CD4-positive, alpha-beta T cell treated with Interferon alpha-2 for 1 hour (primary cell): Measurements from ENCODE around the gene LRPAP1.
"Not testable (repeated sequence)": the region's sequence is repeated elsewhere in the genome, so short reads cannot be mapped to it uniquely, and the experiment has no call there.

Experiments
- DNase-seq, 2 donors: peaks; one replicate each; pipeline ENCODE4 v3.0.0-alpha.2; 2020 to 2022

Gene LRPAP1

DNA sequence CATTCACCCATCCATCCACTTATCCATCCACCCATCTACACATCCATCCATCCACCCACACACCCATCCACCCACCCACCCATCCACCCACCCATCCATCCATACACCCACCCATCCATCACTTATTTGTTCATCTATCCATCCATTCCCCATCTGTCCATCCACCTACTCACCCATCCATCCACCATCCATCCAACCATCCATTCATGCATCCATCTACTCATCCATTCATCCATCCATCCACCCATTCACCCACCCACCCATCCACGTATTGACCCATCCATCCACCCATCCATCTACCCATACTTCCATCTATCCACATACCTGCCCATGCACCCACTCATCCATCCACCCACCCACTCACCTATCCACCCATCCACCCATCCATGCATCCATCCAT is 28.2 kb upstream of the LRPAP1 start:
- DNase-seq = not testable (repeated sequence)

DNA sequence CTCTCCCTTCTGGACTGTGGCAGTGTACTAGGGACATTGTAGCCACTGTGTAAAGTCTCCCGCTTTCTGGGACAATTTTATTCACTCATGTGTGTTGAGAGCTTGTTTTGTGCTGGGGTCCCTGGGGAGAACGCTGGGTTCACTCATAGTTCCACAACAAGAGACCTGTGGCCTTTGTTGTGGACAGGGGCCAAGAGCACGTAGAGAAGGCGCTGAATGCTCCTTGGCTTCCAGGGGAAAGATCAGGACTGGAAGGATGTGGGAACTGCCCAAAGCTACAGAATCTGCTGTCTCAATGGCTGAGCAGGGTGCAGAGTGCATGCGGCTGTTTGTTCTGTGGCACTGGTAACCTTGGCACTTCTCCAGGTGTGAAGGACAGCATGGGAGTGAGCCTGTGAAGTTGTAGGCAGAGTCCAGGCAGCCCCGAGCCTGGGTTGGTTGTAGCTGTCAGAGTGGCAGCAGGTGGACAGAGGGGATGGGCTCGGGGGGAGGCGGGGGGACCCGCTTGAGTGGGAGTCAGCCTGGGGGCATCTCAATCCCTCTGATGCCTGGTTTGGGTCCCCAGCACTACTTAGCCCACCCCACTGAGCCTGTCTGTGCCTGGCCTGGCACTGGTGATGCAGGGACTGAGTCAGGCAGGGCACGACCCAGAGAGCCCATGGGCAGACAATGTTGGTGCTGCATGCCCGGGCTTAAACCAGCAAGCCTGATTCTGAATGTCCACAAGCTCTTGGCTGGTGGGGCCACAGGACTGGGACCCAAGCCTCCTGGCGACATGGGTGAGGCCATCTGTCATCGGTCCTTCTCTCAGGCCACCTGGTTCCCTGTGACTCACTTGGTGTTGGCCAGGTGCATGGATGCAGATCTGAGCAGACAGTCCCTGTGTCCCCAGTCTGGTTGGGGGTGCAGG is 27.4 kb upstream of the LRPAP1 start:
- DNase-seq = not testable (repeated sequence)

DNA sequence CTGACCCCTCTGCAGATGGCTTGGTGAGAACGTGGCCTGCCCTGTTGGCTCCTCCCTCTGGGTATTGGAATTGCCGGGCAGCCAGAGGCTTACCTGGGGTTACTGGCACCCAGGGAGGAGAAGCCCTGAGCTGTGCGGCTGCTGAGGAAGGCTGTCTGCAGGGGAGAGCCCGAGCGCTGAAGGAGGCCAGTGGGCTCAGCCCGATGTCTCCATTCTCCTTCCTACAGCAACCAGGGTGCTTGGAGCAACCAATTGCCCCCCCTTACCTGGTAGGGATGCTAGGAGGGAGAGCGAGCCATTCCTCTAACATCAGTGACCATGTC is 26.3 kb upstream of the LRPAP1 start:
- DNase-seq = not testable (repeated sequence)

DNA sequence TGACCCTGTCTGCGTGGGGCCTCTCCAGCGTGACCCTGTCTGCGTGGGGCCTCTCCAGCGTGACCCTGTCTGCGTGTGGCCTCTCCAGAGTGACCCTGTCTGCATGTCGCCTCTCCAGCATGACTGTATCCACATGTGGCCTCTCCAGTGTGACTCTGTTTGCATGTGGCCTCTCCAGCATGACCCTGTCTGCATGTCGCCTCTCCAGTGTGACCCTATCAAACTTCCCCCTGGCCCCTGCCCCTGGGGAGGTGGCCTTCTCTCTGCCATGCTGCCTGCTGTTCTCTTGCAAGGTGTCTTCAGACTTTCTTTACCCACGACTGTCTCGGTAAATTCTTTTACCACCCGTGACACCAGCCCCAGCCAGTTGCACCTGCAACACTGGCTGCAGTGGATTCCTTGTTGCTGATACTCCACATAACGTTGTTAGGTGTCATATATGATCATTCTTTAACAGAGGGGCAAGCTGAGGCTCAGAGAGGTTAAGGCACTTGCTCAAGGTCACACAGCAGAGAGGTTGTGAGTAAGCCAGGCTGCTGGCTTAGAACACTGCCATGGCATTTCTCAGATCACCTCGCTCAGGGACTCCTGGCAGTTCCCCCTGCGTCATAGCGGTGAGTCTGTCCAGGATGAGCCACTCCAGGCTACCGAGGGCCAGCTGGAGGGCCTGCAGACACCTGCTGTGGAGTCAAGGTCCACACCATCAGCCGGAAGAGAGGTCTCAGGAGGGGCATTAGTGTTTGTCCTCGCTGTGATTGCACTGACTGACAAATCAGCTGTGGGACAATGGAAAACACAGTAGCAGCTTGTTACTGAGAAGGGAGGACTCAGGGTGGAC is 25.7 kb upstream of the LRPAP1 start:
- not testable (repeated sequence) for DNase-seq

DNA sequence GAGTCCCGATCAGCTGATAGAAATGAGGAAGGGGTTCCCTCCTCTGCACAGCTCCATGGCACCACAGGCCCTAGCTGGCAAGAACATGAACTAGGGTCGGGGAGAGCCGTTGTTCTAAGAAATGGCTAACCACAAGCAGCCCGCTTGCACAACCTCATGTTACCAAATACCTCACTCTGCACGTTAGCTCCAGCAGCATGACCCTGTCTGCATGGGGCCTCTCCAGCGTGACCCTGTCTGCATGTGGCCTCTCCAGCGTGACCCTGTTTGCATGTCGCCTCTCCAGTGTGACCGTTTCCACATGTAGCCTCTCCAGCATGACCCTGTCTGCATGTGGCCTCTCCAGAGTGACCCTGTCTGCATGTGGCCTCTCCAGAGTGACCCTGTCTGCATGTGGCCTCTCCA is 24.9 kb upstream of the LRPAP1 start:
- DNase-seq = peak in 1 of 2 donors; percentile 63

DNA sequence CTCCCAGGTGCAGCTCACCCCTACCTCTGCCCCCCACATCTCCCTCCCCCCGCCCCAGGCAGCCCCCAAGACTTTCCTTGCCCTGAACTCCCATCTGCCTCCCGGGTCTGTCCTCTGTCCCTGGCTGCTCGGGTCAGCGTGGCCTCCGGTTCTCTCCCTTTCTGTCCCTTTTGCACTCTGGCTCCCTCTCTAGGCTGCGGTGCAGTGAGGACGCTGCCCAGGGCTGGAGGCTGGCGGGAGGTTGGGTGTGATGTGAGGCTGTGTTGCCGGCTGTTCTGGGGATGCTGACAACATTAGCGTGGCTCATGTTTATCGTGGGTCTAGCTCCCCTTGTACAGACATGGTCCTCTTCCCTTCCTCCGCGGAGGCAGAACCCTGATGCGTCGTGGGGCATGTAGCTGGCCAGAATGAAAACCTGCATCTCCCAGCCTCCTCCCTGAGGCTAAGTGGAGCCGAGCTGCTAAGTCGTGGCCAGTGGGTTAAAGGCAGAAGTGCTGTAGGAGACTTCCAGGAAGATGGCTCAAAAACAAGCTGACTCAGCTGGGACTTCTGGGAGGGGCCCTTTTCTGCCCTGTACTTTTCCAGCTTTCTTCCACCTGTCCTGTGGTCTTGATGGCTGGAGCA is 24.1 kb upstream of the LRPAP1 start:
- DNase-seq = not testable (repeated sequence)

DNA sequence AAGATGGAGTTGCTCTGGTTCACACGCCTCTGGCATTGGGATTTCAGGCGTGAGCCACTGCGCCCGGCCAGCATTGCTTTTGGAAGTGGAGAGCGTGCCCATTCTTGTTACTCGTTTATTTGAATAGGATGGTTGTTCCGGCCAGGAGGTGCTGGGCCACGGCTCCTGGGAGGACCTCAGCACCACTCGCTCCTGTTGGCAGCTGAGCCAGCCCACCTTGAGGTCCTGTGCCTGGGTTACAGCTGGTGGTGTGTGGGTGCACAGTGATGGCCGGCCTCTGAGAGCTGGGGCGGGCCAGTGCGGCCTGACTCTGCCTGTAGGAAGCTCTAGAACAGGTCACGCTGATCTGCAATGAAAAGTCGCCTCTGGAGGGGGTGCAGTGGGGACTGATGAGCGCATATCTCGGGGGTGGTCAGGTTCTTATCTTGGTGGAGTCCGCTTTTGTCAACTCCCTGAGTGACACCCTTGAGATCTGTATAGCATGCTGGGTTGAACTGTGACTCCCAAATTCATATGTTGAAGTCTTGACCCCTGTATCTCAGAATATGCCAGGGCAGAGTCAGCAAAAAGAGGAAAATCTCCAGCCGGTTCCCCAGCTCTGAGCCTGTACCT is 23.3 kb upstream of the LRPAP1 start:
- not testable (repeated sequence) for DNase-seq

DNA sequence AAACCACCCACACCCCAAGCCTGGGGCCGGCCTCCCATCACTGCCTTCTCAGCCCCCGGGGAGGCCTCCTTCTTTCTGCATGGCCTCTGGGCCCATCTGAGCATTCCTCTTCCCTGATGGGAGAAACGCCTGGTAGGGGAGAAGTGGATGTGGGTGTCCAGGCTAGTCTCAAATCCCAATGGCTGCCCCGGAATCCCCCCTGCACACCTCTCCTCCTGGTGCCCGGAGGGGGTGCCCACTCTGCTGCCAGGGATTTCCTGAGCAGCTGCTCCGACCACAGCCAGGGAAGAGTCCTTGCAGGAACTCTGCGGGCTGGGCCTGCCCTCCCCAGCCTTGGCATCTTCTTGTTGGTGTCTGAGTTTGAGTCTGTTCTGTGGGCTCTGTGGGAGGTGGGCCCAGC is 19.1 kb upstream of the LRPAP1 start:
- DNase-seq = not testable (repeated sequence)

DNA sequence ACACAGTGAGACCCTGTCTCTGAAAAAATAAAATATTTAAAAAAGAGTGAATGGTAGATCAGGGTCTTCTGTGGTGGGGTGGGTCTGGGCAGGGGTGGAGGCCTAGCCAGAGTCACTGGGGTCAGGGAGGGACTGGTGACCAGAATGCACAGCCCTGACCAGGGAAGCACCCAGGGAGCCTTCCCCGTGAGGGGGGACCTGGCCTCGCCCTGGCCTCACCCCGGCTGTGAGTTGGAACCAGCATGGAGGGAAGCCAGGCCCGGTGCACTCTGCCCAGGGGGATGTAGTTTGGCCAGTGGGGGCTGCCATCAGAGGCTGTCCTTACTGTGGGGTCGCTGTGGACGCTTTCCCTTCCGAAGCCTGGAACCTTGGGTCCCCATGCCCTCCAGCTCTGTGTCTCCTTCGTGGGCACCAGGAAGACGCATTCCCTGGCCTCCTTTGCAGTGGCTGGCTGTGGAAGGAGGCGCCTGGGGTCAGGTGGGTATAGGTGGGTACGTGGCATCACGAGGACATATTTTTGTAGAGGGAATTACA is 18.6 kb upstream of the LRPAP1 start:
- DNase-seq = not testable (repeated sequence)

DNA sequence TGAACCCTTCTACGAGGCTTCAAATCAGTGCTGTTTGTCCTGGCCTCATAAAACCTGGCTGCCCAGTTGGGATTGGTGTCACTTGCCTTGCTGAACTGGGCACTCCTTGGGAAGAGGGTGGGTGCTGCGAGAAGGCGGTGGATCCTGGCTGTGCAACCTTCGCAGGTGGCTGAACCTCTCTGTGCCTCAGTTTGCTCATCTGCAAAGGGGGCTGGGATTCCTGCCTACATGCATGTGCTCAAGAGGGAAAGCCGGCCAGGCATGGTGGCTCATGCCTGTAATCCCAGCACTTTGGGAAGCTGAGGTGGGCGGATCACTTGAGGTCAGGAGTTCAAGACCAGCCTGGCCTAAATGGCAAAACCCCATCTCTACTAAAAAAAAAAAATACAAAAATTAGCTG is 17.8 kb upstream of the LRPAP1 start:
- DNase-seq = not testable (repeated sequence)

DNA sequence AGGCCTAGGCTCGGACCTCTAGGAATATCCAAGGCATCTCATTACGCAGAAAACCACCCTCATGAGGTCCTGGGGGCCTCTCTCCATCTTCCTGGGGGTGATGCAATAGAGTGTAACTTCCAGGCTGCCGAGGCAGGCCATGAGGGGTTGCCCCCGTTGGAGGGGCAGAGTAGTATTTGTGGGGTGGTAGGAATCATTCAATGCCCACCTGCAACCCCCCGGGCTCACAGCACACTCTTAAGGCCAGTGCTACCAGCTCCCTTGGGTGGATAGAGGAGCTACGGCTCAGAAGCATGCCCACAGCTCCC is 17.4 kb upstream of the LRPAP1 start:
- not testable (repeated sequence) for DNase-seq

DNA sequence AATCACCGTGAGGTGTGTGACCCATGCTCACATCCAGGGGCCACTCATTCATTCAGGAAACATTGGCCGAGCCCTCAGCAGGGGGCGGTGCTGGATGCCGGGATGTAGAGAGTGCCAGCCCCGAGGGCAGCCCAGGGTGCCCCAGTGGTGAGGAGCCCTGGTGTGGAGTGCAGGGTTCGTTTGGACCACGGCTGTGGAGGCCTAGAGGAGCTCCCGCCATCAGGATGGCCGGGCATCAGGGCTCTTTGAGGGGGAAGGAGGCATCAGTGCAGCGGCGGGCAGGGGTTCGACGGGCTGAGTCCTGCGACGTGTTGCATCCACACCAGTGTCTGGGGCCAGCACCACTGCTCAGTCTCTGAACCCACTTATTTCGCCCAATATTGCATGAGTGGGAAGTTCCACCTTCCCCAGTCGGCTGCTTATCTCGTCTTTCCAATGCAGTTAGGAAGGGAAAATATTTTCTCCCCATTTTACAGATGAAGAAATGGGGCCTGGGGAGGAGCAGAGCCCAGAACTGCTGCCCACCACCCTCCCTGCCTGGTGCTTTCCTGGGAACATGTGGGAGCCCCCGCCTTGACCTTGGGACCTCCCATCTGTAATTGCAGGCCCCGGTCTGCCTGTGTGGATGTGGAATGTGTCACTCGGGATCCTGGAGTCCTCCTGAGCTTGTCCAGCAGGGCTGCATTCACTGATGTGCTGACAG is 16.9 kb upstream of the LRPAP1 start:
- DNase-seq = not testable (repeated sequence)

DNA sequence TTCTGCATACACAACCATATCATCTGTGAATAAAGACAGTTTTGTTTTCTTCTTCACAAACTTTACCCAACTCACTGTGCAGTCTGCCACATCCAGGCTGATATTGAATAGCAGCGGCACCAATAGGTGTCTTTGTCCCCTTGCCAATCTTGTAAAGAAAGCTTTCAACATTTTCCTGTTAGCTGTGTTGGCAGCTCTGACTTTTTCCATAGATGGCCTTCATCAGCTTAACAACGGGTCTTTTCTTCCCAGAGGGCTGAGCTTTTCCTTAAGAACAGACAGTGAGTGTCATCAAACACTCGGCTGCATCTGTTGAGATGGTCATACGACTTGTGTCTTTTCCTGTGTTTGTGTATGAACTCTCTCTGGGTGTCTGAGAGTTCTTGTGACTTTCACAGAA is 14.5 kb upstream of the LRPAP1 start:
- not testable (repeated sequence) for DNase-seq

DNA sequence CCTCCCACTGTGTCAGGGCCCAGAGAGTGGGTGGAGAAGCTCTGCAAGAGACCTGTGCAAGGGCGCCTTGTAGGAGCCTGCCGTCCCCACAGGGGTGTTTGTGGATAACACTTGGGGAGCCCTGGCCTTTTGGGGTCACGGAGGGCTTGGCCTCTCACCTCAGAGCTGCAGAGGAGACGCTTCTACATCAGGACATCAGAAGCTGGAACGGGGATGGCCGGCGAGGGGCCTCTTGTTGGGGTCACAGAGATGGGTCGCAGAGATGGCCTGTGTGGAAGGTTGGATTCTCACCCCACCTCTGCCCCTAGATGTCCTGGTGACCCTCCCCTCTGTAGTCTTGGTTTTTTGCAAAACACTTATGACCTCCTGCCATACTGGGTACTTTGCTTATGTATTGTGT is 13.1 kb upstream of the LRPAP1 start:
- DNase-seq = not testable (repeated sequence)

DNA sequence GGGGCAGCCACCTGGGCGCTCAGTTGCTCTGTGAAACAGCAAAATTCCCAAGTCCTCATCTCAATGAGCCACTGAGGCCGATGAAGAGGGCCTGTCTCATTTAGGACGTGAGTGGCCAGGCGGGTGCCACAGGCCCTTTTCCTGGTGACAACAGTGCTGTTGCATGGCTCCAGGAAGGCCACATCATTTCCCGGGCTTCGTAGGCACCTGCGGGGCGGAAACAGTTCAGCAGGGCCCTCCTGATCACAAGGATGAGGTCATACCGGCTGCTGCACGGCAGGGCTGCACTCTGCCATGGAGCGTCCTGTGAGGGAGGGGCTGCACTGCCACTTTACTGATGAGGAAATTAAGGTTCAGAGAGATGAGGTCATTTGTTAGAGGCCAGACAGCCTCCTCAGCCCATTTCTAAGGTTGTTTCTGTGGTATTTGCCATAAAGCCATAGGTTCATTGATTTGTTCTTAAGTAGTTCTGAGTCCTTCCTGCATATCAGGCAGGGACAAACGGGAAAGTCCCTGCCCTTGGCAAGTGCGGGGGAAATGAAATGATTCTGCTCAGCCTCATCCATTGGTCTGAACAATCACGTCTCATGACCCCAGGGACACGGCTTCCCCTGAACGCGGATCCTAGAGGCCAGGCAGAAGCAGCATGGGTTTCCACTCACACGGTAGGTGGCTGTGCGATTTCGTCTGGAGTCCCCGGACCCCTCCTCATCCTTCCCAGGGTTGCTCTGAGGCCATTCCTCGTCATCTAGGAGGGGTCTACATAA is 12.2 kb upstream of the LRPAP1 start:
- not testable (repeated sequence) for DNase-seq

DNA sequence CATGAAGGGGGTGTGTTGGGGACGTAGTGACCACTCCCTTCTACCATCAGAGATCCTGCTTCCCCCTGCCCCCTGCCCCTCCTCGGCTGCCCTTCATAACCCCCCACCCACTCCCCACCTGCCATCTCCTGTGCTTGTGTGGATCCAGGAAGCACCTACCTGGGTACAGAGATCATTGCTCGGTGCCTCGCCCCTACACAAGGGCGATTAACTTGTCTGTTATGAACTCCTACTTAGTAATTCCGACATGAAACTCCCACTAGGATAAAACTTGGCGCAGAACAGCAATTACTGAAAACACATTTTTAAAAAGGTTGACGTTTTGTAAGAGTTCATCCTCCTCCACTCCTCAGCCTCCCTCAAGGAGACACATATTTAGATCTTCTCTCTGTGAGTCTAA is 11.2 kb upstream of the LRPAP1 start:
- not testable (repeated sequence) for DNase-seq

DNA sequence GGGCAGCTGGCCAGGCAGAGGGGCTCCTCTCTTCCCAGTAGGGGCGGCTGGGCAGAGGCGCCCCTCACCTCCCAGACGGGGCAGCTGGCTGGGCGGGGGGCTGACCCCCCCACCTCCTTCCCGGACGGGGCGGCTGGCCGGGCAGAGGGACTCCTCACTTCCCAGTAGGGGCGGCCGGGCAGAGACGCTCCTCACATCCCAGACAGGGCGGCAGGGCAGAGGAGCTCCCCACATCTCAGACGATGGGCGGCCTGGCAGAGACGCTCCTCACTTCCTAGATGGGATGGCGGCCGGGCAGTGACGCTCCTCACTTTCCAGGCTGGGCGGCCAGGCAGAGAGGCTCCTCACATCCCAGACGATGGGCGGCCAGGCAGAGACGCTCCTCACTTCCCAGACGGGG is 6.7 kb upstream of the LRPAP1 start:
- DNase-seq = not testable (repeated sequence)

DNA sequence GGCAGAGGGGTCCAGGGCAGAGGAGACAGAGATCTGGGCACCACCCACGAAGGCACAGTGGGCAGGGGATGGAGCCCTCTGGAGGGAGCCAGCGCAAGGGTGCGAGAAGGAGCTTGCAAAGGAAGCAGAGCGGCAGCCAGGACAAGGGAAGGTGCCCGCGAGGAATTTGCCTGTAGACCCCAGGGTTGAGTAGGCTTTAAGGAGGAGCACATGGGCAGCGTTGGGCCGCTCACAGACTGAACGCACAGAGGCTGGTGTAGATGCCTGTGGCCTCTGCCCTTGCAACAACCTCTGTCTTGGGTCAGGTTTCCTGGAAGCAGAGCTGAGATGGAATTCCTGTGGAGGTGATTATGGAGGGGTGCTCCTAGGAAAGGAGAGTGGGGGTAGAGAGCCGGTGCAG is 3.6 kb upstream of the LRPAP1 start:
- not testable (repeated sequence) for DNase-seq

DNA sequence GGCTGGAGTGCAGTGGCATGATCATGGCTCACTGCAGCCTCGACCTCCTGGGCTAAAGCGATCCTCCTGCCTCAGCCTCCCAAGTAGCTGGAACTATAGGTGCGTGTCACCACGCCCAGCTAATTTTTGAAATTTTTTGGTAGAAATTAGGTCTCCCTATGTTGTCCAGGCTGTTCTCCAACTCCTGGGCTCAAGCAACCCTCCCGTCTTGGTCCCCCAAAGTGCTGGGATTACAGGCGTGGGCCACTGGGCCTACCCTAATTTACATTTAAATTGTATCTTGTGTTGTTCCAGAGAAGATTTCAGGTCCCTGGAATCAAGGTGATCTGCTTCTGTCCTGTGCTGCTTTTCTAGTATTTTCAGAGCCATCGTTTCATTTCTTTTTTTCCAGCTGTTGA is 1.2 kb upstream of the LRPAP1 start:
- DNase-seq = no peak

DNA sequence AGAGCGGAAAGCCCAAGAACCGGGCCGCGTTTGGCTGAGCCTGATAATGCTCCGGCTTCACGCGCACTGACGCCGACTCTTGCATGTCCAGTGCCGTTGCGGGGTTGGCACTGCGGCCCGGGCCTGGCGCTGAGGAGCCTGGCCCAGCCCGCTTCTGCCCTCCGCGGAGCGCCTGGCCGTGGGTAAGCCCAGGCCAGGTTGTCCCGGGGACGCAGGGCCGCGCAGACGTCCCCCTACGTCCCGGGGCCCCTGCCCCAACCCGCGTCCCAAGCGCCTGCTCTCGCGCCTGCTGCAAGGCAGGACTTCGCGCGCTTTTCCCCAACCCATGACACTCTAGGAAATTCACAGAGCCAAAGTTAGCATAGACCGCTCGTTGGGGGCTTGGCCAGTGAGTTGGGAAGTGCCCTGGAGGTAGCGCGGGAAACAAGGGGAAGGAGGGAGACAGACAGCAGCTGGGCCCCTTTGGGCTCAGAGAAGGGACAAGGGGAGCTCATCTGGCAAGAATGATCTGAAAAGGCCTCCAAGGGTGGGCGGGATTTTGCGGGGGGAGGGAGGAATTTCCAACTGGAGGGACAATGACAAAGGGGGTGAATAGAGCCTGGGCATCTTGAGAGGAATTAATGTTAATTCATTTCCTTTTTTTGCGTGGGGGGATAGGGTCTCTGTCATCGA is 665 bp upstream of the LRPAP1 start:
- DNase-seq = no peak
